Heart right ventricle (tissue), 16 donors: ENCODE results near the gene PLCXD1. TPM values are rescaled to one million over a fixed set of nuclear protein-coding genes. Genes with fewer than 3 reads are reported as not detected.

Experiments
- ATAC-seq, 8 donors: fragments of 200-7000 bp; cut with Tn5 transposase; one replicate each; pipeline ENCODE4 v1.9.1; 2020; ENCODE audit warnings: mild to moderate bottlenecking in 8 of 8, moderate library complexity in 8 of 8, moderate number of reproducible peaks in 1 of 8
- DNase-seq, 2 donors: peaks; one replicate each; pipeline ENCODE4 v3.0.0-alpha.2; 2020
- H3K27ac ChIP-seq, 10 donors: fragments of 200-600 bp; sonication (generic) in 2 of 10; one replicate each; pipeline versions ENCODE4 v1.5.0 to v1.8.0; 2020 to 2022; ENCODE audit warnings: mild to moderate bottlenecking in 3 of 10
- H3K27me3 ChIP-seq, 7 donors: fragments of 200-600 bp; one replicate each; pipeline ENCODE4 v1.8.0; 2021 to 2022; ENCODE audit warnings: mild to moderate bottlenecking in 2 of 7
- H3K36me3 ChIP-seq, 9 donors: fragments of 200-600 bp; sonication (generic) in 1 of 9; one replicate each; pipeline versions ENCODE4 v1.5.0 to v1.8.0; 2020 to 2022; ENCODE audit warnings: mild to moderate bottlenecking in 2 of 9
- H3K4me1 ChIP-seq, 9 donors: fragments of 200-600 bp; sonication (generic) in 1 of 9; one replicate each; pipeline versions ENCODE4 v1.5.0 to v1.8.0; 2020 to 2022; ENCODE audit warnings: mild to moderate bottlenecking in 4 of 9
- H3K4me3 ChIP-seq, 10 donors: fragments of 200-600 bp; sonication (generic) in 2 of 10; one replicate each; pipeline versions ENCODE4 v1.5.0 to v1.8.0; 2020 to 2022; ENCODE audit warnings: mild to moderate bottlenecking in 7 of 10, moderate library complexity in 2 of 10
- H3K9me3 ChIP-seq, 11 donors: fragments of 200-600 bp in 10 of 11; sonication (generic) in 2 of 11; one replicate each; pipeline versions ENCODE4 v1.5.0 to v1.8.0; 2013 to 2022; ENCODE audit warnings: mild to moderate bottlenecking in 2 of 11, control low read depth in 1 of 11, moderate library complexity in 1 of 11
- CTCF ChIP-seq, 9 donors: fragments of 200-600 bp; sonication (generic) in 2 of 9; IDR thresholded peaks; one replicate each; pipeline versions ENCODE4 v1.5.0 to v1.8.0; 2021 to 2022; ENCODE audit warnings: antibody characterized with exemption in 9 of 9, mild to moderate bottlenecking in 5 of 9, moderate library complexity in 1 of 9
- WGBS, 2 donors: extraction: QIAGEN DNeasy Blood & Tissue Kit; methylation state at CpG; one replicate each; pipeline ENCODE4 v1.1.7; 2013; ENCODE audit warnings: inconsistent platforms in 1 of 2; 5-methylcytosine and 5-hydroxymethylcytosine counted together
- intact Hi-C, 10 donors: fragments of 100-400 bp; cut with DNase I; formaldehyde crosslinking; loops; one replicate each; pipeline versions ENCODE4 v1.11.1 to v1.14.2; 2022
- polyA plus RNA-seq, 2 donors: library from polyadenylated mRNA; stranded (reverse); fragments of 200-250 nt; gene quantifications; one replicate each; pipeline ENCODE4 v1.2.3, GENCODE V29; 2013
- total RNA-seq, 10 donors: library from RNA; stranded (reverse); fragmentation: NEBNext Ultra II Directional in 3 of 10; extraction: Animal tissue kit (Norgen Biotek cat#: 25700) in 3 of 10; gene quantifications; one replicate each; pipeline versions ENCODE4 v1.2.1 to v1.2.4, GENCODE V29; 2021 to 2023
- donor health status: Arrhythmogenic right ventricular cardiomyopathy.
- donor health status: ischemic (EF 13 %, LVEDD 7.1; RV severe dilation, severe dysfunction).
- donor health status: healthy with polysubstance abuse.
- donor health status: DM: no; HTN: yes; CAD: no.
- donor health status: DM: no; HTN: no; CAD: no.
- donor health status: ischemic (EF 25% LVEDD 6.9; RV normal size, moderate dysfunction).
- donor health status: ischemic (EF 25% LVEDD 5.7; RV mildly dilated, moderate dysfunction).
- donor health status: healthy.
- donor health status: DM: yes; HTN: yes; CAD: no.
- donor health status: Ischemic cardiomyopathy.
- donor health status: ischemic (EF 35%, LVEDD 5.7; RV mildly dilated, moderate dysfunction).
- donor health status: nonischemic (EF 11% LVEDD 7.7; RV severe dilation, severe dysfunction).
- donor health status: DM: yes; HTN: yes; CAD: no.
- donor health status: PGD.
- donor health status: ischemic (EF 29% LVEDD 5.4; RV normal size, mild dysfunction).
- donor health status: nonischemic (EF 23%, LVEDD 6.1; RV moderate dilation, normal function).

The PLCXD1 gene
- total and polyA plus RNA-seq, 12 donors: 1.9 to 19.9 (median 2.8) TPM

- H3K27me3 ChIP-seq: peaks cover 0 to 3% (median 0%) of the 10 kb centered on the region in 7 donors
- H3K9me3 ChIP-seq: no peaks in the 10 kb centered on the region
- no peak for TF ChIP-seq CTCF (IDR thresholded peaks at IDR 0.05)
- DNase-seq (no peak), ATAC-seq (no peak)
- intact Hi-C loops: no loop called here
- peaks cover 0 to 20% (median 0%) of the 10 kb centered on the region in 9 donors for H3K4me1 ChIP-seq
- H3K36me3 ChIP-seq: no peaks in the 10 kb centered on the region
- no peak overlapping the region for H3K4me3 ChIP-seq
- 85% methylated on average over 16 of the region's 16 CpGs for WGBS, 2 donors
- H3K27ac ChIP-seq: no peak overlapping the region
Measured at GRCh38 chrX:264634-265455, 16.3 kb upstream of the PLCXD1 start.

GRCh38 chrX:265502-265901 is 15.7 kb upstream of the PLCXD1 start:
- H3K9me3 ChIP-seq: no peaks in the 10 kb centered on the region
- H3K27ac ChIP-seq: no peak overlapping the region
- no peaks in the 10 kb centered on the region for H3K36me3 ChIP-seq
- 86% methylated on average over 8 of the region's 8 CpGs for WGBS, 2 donors
- H3K27me3 ChIP-seq: peaks cover 0 to 3% (median 0%) of the 10 kb centered on the region in 7 donors
- H3K4me3 ChIP-seq: no peak overlapping the region
- ATAC-seq: no peak
- peaks cover 0 to 20% (median 0%) of the 10 kb centered on the region in 9 donors for H3K4me1 ChIP-seq
- DNase-seq: no peak
- no peak for TF ChIP-seq CTCF (IDR thresholded peaks at IDR 0.05)
- intact Hi-C loops: no loop called here

GRCh38 chrX:267771-268261 is 13.4 kb upstream of the PLCXD1 start:
- Histone ChIP-seq H3K4me1 (no peaks in the 10 kb centered on the region), H3K36me3 (no peaks in the 10 kb centered on the region), H3K27me3 (no peaks in the 10 kb centered on the region), H3K4me3 (no peak overlapping the region), H3K9me3 (no peaks in the 10 kb centered on the region), H3K27ac (no peak overlapping the region)
- intact Hi-C loops: no loop called here
- ATAC-seq (no peak), DNase-seq (no peak)
- no peak for TF ChIP-seq CTCF (IDR thresholded peaks at IDR 0.05)
- 85 to 87% methylated on average over 33 of the region's 33 CpGs for WGBS, 2 donors

GRCh38 chrX:270848-271367 is 10.3 kb upstream of the PLCXD1 start:
- Histone ChIP-seq H3K36me3 (no peaks in the 10 kb centered on the region), H3K4me3 (no peak overlapping the region), H3K9me3 (no peaks in the 10 kb centered on the region), H3K27me3 (peaks cover 0 to 4% (median 0%) of the 10 kb centered on the region in 7 donors), H3K27ac (no peak overlapping the region), H3K4me1 (peaks cover 0 to 9% (median 7%) of the 10 kb centered on the region in 9 donors)
- peak in 1 of 2 donors; percentile 1 for DNase-seq
- intact Hi-C loops: no loop called here
- TF ChIP-seq CTCF (IDR thresholded peaks at IDR 0.05): no peak
- ATAC-seq: no peak
- WGBS, 2 donors: 74 to 93% methylated on average over 21 of the region's 21 CpGs
